GM21360 (cell line): ENCODE data around the gene SCUBE1.

Experiments used
- ATAC-seq: cut with Tn5 transposase; IDR thresholded peaks from one replicate; pipeline ENCODE4 v1.9.1; 2021; ENCODE audit warnings: mild to moderate bottlenecking, moderate library complexity; ENCODE audit not compliant: unreplicated experiment

The SCUBE1 gene

DNA sequence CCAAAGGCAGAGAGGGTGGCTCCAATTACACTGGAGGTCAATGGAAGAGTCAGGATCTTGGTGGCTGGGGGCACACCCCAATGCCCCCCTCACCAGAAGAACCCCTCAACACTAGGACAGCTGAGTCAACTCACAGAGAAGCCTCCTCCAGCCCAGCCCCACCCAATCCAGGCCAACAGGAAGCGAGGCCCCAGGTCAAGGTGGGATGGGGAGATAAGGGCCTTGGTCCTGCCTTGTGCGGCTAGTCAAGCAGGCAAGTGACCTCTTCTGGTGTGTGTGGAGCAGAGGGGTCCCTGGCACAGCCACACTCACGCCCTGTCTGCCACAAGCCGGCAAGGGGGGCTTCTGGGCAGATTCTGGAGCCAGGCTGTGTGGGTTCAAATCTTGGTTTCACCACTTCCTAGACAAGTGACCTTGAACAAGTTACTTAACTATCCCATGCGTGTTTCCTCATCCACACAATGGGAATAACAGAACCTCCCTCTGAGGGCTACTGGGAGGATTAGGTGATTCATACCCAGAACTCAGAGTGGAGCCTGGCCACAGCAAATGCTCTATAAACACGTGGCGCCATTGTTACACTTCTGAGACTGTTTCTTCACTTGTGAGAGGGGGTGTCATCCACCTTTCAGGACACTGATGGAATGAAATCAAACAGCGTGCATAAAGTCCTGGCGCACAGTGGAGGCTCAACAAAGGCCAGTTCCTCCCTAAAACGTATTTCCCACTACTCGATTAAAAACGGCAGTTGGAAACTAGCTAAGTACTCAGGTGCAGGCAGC is 159.5 kb downstream of the SCUBE1 start:
- ATAC-seq = no peak

DNA sequence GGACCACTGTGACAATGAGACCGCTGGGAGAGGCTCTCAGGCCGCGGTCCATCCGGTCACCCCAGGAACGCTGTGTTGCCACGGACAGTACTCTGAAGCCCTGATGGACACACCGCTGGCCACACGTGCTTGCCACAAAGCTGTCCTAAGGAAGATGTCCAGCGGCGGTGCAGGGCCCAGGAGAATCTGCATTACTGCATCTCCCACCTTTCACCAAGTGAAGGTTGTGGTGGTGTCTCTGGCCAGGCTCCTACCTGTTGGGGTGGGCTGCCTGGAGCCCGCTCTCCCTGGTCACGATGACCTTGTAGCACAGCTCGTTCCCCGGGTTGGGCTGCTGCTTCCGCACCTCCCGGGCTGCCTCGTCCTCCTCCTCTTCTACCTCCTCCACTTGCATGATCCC is 160.4 kb downstream of the SCUBE1 start:
- ATAC-seq = no peak

DNA sequence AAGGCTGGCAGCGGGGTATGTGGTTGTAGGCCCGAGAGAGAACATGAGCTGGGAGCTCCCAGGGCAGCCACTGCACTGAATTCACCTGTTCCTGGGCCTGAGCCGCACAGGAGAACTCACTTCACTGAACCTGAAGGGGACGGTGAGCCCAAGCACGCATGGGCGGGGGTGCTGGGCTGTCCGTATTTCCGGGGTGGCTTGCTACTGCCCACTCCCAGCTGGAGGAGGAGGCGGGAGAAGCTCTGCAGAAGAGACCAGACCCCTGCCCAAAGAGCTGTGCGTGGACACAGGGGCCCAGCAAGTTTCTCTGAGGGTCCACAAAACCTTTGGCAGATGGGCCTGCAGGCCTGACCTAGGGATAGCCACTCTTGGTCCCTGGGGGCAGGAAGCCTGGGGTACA is 161.1 kb downstream of the SCUBE1 start:
- ATAC-seq = no peak

DNA sequence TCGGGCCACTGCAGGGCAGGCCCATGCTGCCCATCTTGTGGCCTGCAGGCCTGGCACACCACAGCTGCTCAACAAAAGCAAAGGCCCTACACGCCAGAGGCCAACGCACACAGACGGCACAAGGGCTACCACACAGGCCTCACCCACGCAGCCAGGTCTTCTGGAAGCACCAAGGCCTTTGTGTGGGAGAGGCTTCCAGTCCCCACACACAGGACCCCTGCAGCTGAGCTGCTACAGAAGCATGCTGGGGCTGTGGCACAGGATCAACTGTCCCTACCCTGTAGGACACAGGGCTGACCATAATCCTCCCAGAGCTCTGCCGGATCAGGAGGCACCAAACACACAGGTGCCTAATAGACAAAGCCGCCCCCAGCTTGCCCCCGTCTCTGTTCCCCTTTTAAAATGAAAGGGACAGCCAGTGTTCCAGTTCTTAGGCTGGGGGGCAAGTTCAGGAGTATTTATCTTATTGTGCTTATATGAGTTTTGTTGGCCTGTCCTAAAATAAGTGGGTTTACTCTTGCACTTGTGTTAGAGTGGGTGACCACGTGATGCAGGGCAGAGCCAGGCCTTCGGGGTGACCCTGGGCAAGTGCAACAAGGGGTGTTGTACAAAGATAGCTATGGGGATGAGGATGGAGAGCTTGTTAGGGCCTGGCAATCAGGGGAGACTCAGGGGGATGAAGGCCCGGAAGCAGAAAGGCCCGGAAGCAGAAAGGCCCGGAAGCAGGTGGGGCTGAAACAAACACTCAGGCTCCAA is 161.7 kb downstream of the SCUBE1 start:
- no peak for ATAC-seq

DNA sequence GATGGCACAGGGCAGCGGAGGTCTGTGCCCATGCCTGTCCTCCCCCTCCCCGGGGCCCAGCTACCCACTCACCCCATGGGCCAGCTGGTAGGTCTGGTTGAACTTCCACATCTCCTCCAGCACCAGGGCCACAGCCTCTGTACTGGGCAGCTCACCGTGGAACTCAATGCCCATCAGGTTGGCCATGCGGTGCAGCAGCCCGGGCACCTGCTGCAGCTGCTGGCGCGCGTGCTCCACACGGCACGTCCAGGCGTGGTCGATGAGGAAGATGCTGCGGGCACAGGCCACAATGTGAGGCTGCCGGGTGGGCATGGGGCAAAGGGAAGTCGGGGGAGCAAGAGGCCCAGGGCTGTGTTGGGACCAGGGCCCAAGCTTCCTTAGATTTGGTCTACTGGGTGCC is 162.5 kb downstream of the SCUBE1 start:
- ATAC-seq = no peak

DNA sequence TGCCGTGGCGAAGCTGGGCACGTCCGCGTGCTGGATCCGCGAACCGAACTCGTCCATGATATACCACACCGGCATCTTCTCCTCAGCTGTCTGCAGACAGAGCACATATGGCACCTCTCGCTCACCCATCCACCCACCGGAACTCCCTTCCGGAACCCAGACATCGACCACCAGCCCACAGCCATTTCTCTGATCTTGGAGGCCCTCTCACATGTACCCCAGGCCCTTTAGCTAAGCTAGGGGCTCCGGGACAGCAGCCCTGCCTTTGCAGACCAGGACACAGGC is 163.3 kb downstream of the SCUBE1 start:
- ATAC-seq = no peak

DNA sequence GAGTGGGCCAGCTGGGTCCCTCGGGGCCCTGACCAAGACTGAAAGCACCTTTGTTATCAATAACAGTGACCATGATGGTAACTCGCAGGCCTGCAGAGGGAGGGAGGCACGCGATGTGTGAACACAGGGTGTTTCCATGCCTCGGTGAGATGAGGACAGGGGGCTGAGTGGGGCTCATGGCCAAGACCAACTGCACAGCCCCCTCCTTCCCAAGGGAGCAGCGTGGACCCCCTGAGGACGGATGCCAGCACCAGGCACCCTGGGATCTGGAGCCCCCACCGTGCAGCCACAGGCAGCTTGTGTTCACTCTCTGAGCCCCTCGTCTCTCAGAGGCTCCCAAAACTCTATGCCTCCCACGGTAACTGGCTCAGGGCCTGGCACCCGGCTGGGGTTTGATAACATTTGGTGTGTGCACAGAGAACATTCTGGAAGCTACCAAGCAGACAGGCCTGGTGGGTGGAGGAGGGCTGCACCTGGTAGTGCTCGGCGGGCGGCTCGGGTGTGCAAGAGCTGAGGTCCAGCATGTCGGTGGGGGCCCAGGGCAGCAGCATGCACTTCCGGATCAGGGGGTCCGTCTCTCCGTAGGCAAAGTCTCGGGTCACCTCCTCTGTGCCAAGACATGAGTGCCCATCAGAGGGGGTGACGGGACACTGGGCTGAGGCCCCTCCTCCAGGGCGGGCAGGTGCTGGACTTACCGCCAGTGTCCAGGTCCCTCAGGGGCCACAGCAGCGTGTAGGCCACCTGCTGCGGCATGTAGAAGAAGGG is 163.8 kb downstream of the SCUBE1 start:
- ATAC-seq = no peak

DNA sequence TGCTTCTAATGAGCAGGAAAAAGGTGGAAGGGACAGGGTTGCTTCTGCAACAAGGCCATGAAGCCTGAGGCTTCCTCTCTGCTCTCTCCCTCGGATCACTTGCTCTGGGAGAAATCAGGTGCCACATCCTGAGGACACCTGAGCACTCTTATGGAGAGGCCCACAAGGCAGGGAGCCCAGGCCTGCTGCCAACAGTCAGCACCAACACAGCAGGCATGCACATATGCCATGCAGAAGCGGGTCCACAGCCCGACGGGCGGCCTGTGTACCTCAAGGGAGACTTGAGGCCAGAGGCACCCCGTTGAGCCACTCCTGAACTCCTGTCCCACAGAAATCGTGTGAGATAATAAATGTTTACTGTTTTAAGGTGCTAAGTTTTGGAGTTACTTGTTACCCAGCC is 165.7 kb downstream of the SCUBE1 start:
- no peak for ATAC-seq

DNA sequence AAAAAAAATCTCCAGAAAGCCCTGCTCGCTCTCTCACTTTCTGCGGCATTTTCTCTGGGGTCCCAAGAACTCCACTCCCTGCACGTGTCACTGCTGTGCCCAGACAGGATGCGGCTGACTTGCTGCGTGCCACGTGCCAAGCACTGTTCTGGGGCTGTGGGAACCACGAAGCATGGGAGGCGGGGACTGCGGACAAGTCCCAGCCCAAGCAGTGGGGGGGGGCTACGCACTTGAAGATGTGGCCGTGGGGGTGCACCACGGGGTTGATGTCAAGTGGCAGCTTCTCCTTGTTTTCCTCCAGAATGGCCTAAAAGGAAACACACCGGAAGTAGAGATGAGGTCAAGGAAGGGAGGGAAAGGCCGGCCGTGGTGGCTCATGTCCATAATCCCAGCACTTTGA is 167.1 kb downstream of the SCUBE1 start:
- ATAC-seq = no peak

DNA sequence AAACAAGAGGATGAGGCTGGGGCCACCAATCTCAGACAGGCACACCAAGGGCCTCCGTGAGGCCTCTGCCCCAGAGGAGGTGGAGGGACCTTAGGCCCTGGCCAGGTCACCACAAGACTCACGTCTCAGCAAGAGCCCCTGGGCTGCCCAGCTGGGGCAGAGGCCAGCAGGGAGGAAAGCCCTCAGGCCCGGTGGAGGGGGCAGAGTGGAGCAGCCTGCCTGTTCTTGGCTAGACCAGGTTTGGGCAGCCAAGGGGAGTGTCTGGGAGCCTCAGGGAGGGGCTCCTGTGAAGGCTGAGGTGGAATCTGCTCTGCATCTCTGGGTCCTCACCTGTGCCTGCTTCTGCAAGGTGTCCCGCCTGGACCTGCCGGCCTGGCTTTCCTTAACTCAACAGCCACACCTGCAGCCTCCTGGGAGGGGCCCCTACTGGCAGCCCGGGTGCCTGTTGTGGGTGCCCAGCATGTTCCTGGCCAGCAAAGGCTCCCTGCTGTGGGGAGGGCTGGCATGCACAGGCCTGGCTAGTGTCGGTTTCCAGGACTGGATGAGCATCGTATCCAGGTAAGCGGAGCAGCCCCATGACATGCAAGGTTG is 168.1 kb downstream of the SCUBE1 start:
- ATAC-seq = no peak

DNA sequence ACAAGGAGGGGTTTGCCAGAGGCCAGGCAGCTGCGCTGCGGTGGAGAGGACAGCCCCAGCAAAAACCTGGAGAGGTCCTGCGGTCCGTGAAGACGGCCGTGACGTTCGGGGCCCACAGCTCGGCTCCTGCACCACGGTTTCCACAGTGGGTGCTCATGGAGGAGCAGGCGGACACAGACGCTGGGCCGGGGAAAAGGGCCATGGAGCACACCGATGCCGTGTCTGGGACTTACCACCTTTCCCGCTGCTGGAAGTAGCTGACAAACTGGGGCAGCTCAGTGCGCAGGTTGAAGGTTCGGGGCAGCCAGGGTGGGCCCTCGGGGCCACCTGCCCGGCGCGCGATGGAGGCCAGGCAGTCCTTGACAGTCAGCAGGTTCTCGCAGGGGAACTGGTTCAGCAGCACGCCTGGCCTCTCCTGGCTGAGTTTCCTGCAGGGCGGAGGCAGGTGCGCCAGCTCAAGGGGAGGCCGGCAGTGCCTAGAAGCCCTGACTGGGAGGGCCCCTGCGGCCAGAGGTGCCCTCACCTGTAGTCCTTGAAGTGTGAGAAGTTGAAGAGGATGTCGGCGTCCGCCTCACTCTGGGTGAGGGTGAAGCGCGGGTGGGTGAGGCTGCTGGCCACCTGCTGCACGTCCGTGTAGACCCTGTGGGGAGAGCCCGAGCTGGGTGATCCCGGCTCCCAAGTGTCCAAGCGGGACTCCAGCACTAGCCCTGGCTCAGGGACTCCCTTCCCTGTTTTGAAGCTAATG is 169.0 kb downstream of the SCUBE1 start:
- no peak for ATAC-seq

DNA sequence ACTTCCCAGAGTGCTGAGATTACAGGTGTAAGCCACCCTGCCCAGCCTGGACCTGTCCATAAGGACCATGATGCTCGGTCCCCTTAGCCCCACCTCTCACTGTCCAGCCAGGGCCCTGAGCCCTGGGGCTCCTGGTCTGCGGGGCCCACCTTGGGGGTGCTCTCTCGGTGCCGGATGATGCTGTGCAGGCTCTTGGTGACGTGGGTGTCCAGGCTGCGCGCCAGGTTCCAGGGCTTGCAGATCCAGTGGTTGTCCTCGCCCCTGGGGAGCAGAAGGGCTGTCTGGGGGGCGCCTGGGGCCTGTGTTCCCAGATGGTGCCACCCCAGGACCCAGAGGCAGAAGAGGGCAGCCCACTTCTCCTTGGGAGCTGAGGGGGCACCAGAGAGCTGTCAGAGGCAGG is 169.6 kb downstream of the SCUBE1 start:
- ATAC-seq = no peak

DNA sequence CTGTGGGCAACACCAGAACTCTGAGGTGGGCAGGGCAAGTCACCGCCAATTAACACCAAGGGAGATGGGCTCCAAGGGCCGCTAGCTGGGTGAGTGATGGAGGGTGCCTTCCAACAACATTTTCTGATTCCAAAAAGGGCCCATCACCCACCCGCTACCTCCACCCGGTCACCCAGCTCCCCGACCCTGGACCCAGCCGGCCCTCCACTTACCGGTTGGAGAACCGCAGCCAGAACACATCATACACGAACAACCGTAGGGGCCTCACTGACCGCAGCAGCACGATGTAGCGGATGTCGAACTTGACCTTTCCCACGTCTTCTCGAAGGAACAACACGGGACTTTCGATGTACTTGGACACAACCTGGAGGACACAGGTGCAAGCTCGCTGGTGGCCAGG is 171.0 kb downstream of the SCUBE1 start:
- no peak for ATAC-seq

DNA sequence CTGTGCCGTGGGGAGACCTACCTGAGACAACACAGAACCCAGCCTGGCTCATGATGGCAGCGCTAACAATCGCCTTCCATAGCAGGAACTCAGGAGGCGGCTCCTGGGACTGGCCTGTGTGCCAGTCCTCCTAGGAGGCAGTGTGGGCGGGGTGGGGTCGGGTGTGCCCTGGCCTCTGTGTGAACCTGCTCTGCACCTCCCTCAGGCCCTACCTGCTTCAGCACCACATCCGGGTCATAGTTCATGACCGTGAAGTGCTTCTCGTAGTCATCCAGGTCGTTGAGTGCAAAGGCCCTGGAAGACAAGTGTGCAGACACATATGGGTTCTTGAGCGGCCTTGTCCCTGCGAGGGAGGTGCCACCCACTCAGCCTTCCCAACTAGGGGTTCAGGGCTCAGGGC is 171.6 kb downstream of the SCUBE1 start:
- no peak for ATAC-seq

DNA sequence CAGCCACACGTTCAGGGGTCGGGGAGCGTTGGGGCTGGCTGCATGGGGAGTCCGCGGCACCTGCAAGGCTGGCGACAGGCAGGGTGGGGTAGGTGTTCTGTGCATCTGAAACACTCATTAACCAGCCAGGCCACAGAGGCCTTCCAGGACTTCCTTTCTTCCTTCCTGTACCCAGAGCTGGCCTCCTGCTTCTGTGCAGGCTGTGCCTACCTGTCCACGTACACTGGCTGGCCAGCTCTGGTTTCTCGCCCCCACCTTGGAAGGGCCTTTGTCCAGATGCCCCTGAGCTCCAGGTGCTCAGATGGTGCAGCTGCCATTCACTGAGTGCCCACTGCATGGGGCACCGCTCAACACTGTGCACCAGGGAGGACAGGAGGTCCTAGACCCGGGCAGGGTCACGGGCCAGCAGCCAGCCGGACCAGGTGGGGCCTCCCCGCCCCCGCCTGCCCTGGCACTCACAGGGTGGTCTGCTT is 172.1 kb downstream of the SCUBE1 start:
- no peak for ATAC-seq

DNA sequence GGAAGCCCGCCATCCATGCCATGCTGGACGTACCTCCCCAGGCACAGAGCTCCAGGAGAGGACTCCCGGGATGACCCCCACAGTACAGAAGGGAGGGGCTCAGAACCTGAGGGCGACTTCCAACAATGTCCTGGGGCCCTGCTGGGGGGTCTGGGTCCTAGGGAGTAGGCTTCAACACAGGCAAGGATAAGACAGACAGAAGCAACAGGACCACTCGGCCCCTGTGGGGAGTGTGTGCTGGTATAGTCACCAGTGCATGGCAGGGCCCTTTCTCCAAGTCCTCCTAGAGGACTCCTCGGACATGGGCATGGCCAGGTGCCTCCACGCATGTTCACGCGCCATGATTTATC is 173.1 kb downstream of the SCUBE1 start:
- ATAC-seq = no peak

DNA sequence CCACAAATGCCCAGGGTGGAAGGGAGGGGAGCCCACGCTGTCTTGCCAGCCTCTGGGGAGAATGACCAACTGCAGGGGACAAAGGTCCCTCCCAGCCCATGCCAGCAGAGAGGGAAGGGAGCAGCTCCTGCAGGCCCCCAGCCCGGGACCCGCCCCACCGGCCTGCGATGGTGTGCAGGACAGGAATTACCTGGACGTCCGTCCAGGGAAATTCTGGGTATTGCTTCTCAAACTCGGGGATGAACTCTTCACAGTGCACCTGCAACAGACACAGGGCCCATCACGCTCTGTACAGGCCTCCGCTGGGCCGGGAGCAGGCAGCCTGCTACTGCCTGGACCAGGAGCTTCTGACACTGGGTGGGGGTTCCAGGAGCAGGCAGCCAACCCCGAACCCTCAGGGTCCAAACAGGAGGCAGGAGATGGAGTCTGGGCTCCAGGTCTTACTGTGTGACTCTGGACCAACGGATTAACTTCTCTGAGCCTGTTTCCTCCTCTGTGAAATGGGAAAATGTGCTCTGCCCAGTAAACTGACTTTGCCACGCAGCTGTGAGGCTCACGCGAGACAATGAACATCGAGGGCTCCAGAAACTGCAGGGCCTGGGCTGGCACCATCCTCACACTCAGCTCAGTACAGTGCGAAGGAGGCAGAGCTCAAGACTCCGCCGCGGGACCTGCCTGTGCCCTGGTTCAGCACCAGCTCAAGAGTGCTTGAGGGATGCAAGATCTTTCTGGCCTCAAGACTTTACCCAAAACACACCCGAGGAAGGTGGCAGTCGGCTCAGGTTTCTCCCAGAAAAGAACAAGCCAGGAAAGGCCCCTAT is 173.7 kb downstream of the SCUBE1 start:
- no peak for ATAC-seq

DNA sequence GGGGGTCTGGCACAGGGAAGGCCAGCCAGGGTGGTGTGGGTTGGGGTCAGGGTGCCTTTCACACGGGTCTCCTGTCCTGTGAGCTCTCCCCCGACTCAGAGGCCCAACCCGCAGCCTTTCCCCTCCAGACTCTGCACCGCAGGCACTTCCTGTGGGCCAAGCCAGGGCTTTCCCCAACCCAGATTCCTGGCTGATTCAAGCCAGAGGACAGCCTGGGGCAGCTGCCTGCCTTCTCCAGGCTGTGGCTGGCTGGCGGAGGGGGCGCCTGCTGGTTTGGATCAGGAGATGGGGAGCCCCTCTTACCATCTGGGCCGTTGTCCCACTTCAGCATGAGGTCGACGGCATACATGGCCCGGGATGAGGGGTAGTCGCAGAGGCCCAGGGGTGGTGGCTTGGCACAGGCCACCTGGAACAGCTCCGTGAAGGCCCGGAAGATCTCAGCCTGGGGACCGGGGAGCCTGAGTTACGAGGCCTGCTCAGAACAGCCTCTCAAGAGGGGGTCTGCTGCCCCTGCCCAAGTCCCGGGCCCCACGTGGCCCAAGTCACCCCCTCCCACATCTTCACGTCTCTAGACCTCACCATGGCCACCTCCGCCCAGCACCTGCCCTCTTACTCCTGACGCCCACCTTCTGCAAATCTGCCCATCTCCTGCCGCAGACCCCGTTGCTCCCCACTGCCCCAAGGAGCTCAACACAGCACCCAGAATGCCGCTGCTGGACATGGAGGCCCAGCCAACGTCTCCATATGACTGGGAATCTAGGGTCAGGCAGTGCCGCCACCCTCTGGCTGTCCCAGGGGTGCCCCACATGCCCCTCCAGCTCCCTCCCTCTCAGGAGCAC is 174.5 kb downstream of the SCUBE1 start:
- no peak for ATAC-seq

DNA sequence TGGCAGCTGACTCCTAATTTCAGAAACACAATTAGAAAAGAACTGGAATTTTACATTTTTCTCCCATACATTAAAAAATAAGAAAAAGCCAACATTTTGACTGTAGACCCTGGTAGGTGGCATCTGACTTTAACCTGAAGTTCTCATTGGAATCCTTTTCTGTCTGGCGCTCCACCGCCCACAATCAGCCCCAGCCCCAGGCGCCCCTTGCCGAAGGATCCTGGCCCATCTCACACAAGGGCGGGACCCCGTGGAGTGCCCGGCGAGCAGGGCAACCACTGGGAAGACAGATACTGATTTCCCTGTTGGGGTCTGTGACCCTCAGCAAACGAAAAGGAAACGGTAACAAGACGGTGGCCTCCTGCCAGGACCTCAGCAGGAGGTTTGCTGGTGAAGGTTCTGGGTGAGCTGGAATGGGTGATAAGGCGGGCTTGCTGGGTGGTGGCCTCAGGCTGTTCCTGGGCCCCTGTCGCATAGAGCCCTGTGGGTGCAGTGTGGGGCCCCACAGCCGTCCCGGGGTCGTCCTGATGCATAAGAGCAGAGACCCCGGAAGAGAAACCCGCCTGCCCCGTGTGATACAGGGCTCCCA is 176.1 kb downstream of the SCUBE1 start:
- no peak for ATAC-seq
